Measurements from ENCODE around the gene ARL16. TPM values are rescaled to one million over a fixed set of nuclear protein-coding genes. Genes with fewer than 3 reads are reported as not detected.

ARL16 gene
- polyA plus RNA-seq, 1 of the 3 experiments (the other 2 are of a cell fraction), result 148 TPM

- Histone ChIP-seq H2AFZ (ENCODE audit: low read depth) (no peak overlapping the region), H3K4me2 (no peak overlapping the region), H3K27me3 (ENCODE audit: insufficient read depth) (no peaks in the 10 kb centered on the region), H3F3A (replicated peaks; ENCODE audit: insufficient read depth) (peaks cover 3% of the 10 kb centered on the region), H3K9me3 (no peaks in the 10 kb centered on the region), H3K27ac (ENCODE audit: low read depth in 2 of 2, low read length in 1 of 2) (no peak overlapping the region), H3K9me2 (no peaks in the 10 kb centered on the region), H4K20me1 (ENCODE audit: insufficient read depth) (no peaks in the 10 kb centered on the region), H3K4me1 (ENCODE audit: control insufficient read depth in 1 of 2, insufficient read depth in 2 of 2, low read depth in 1 of 2, low read length in 1 of 2) (peaks cover 0 to 2% of the 10 kb centered on the region in 2 experiments; a peak in 1 of 4 replicates), H3K4me3 (ENCODE audit: low read depth in 2 of 2, low read length in 1 of 2) (no peak overlapping the region), H3K36me3 (replicated peaks in 1 of 2; ENCODE audit: control insufficient read depth in 1 of 2, insufficient read depth in 2 of 2, low read length in 1 of 2) (no peaks in the 10 kb centered on the region), H3K79me2 (ENCODE audit: insufficient read depth) (no peaks in the 10 kb centered on the region), H3K9ac (no peak overlapping the region)
- DNase-seq, result no peak
- 51% methylated on average over 4 of the region's 4 CpGs for WGBS (ENCODE audit: low lambda C conversion rate)
- ChIA-PET CTCF (interaction anchor here (0.7 to 1.2 kb wide), 2 partner anchors 19 to 52 kb away, joined by 3 to 4 read pairs; no protein-coding TSS in a partner anchor), POLR2A (no interaction called here)
- TF ChIP-seq GATA2 (CRISPR knock-in tag; IDR thresholded peaks at IDR 0.05) (no peak), NRF1 (IDR thresholded peaks at IDR 0.05; ENCODE audit: low read depth, low read length) (no peak), JUND (IDR thresholded peaks at IDR 0.05) (no peak), EP300 (IDR thresholded peaks at IDR 0.05; ENCODE audit: borderline replicate concordance in 1 of 2, low read depth in 1 of 2, low read length in 1 of 2) (no peak)
Observed at GRCh38 chr17:81656835-81657234, 26.8 kb downstream of the ARL16 start.

GRCh38 chr17:81656118-81656743 lies 27.4 kb downstream of the ARL16 start, which contains the start of gene PDE6G:
TSS of gene PDE6G (minus strand) at chr17:81656542. CDS start at chr17:81653305, 3,237 bp downstream.
- H2AFZ ChIP-seq (ENCODE audit: low read depth), result no peak within 1 kb of the TSS

GRCh38 chr17:81655378-81656117 lies 28.0 kb downstream of the ARL16 start:
- no peaks in the 10 kb centered on the region for H3K9me3 ChIP-seq
- no peak overlapping the region for H3K4me3 ChIP-seq (ENCODE audit: low read depth in 2 of 2, low read length in 1 of 2)
- no peaks in the 10 kb centered on the region for H3K27me3 ChIP-seq (ENCODE audit: insufficient read depth)
- no peak overlapping the region for H3K9ac ChIP-seq
- 79% methylated on average over 14 of the region's 18 CpGs for WGBS (ENCODE audit: low lambda C conversion rate)
- ChIA-PET POLR2A (interaction anchor here (1.9 kb wide), 1 partner anchor 10 kb away, joined by 7 read pairs; the partner anchor contains the start of genes CCDC137 and OXLD1), CTCF (interaction anchor here (1.0 to 1.3 kb wide), 3 partner anchors 10 to 14 kb away, joined by 3 to 4 read pairs (median 4); no protein-coding TSS in a partner anchor)
- H3K27ac ChIP-seq (ENCODE audit: low read depth in 2 of 2, low read length in 1 of 2), result no peak overlapping the region
- no peaks in the 10 kb centered on the region for H3K9me2 ChIP-seq
- peaks cover 6 to 7% of the 10 kb centered on the region in 2 experiments; a peak in 2 of 4 replicates for H3K4me1 ChIP-seq (ENCODE audit: control insufficient read depth in 1 of 2, insufficient read depth in 2 of 2, low read depth in 1 of 2, low read length in 1 of 2)
- H3K79me2 ChIP-seq (ENCODE audit: insufficient read depth), result no peaks in the 10 kb centered on the region
- H3K36me3 ChIP-seq (replicated peaks in 1 of 2; ENCODE audit: control insufficient read depth in 1 of 2, insufficient read depth in 2 of 2, low read length in 1 of 2), result no peaks in the 10 kb centered on the region
- H4K20me1 ChIP-seq (ENCODE audit: insufficient read depth), result no peaks in the 10 kb centered on the region
- H2AFZ ChIP-seq (ENCODE audit: low read depth), result no peak overlapping the region
- H3F3A ChIP-seq (replicated peaks; ENCODE audit: insufficient read depth), result peaks cover 3% of the 10 kb centered on the region
- no peak for DNase-seq
- H3K4me2 ChIP-seq, result no peak overlapping the region
- TF ChIP-seq TEAD4 (IDR thresholded peaks at IDR 0.05; ENCODE audit: borderline replicate concordance, insufficient read depth) (no peak), MAX (IDR thresholded peaks at IDR 0.05; ENCODE audit: low read depth) (no peak), EZH2phosphoT487 (IDR thresholded peaks at IDR 0.05; ENCODE audit: borderline replicate concordance, low read depth) (no peak), RXRA (IDR thresholded peaks at IDR 0.05; ENCODE audit: borderline replicate concordance, low read depth) (no peak), RAD21 (IDR thresholded peaks at IDR 0.05; ENCODE audit: low read length) (no peak), RCOR1 (IDR thresholded peaks at IDR 0.05; ENCODE audit: low read length) (no peak), RFX5 (IDR thresholded peaks at IDR 0.05; ENCODE audit: low read length) (no peak), TCF12 (IDR thresholded peaks at IDR 0.05) (no peak), MEF2A (IDR thresholded peaks at IDR 0.05; ENCODE audit: borderline replicate concordance, low read depth) (no peak), FOXJ3 (CRISPR knock-in tag; IDR thresholded peaks at IDR 0.05) (no peak), ZBTB33 (IDR thresholded peaks at IDR 0.05; ENCODE audit: borderline replicate concordance, low read depth) (no peak), SMC3 (IDR thresholded peaks at IDR 0.05; ENCODE audit: low read depth, low read length) (no peak), GABPA (IDR thresholded peaks at IDR 0.05; ENCODE audit: low read depth) (no peak), JUND (IDR thresholded peaks at IDR 0.05) (no peak)

More at GRCh38 chr17:81656118-81656743, 27.4 kb downstream of the ARL16 start, which contains the start of gene PDE6G:
- 83% methylated on average over 15 of the region's 15 CpGs for WGBS (ENCODE audit: low lambda C conversion rate)
- POLR2A ChIA-PET, result interaction anchor here (1.9 kb wide), 1 partner anchor 10 kb away, joined by 7 read pairs; the partner anchor contains the start of genes CCDC137 and OXLD1
- CTCF ChIA-PET, result interaction anchor here (0.7 to 1.3 kb wide), 4 partner anchors 9 to 19 kb away, joined by 3 to 4 read pairs (median 4); no protein-coding TSS in a partner anchor
- no peaks in the 10 kb centered on the region for H4K20me1 ChIP-seq (ENCODE audit: insufficient read depth)
- H3K4me2 ChIP-seq, result no peak within 1 kb of the TSS
- no peak within 1 kb of the TSS for H3K4me3 ChIP-seq (ENCODE audit: low read depth in 2 of 2, low read length in 1 of 2)
- TF ChIP-seq EZH2phosphoT487 (IDR thresholded peaks at IDR 0.05; ENCODE audit: borderline replicate concordance, low read depth) (no peak), ELF1 (IDR thresholded peaks at IDR 0.05) (no peak)
- H3K36me3 ChIP-seq (replicated peaks in 1 of 2; ENCODE audit: control insufficient read depth in 1 of 2, insufficient read depth in 2 of 2, low read length in 1 of 2), result no peaks in the 10 kb centered on the region
- DNase-seq, result no peak
- H3K27me3 ChIP-seq (ENCODE audit: insufficient read depth), result no peaks in the 10 kb centered on the region
- H3K9me2 ChIP-seq, result no peaks in the 10 kb centered on the region
- H3K79me2 ChIP-seq (ENCODE audit: insufficient read depth), result no peaks in the 10 kb centered on the region
- peaks cover 3 to 7% of the 10 kb centered on the region in 2 experiments; a peak in 2 of 4 replicates for H3K4me1 ChIP-seq (ENCODE audit: control insufficient read depth in 1 of 2, insufficient read depth in 2 of 2, low read depth in 1 of 2, low read length in 1 of 2)
- no peak within 1 kb of the TSS for H3K9ac ChIP-seq
- H3K27ac ChIP-seq (ENCODE audit: low read depth in 2 of 2, low read length in 1 of 2), result no peak within 1 kb of the TSS
- peaks cover 3% of the 10 kb centered on the region for H3F3A ChIP-seq (replicated peaks; ENCODE audit: insufficient read depth)
- H3K9me3 ChIP-seq, result no peaks in the 10 kb centered on the region
